DOHH2 (cell line): ENCODE results near the gene SLC4A1.

Experiments used
- H3F3A ChIP-seq: fragments of 200-600 bp; sonication (generic), shearing (Covaris generic); 2 replicates; pipeline ENCODE4 v1.6.0; 2016; ENCODE audit warnings: antibody characterized with exemption, mild to moderate bottlenecking; ENCODE audit not compliant: control insufficient read depth, insufficient read depth
- H3K27ac ChIP-seq: fragments of 200-600 bp; sonication (generic); 2 replicates; pipeline ENCODE4 v1.5.1; 2014; ENCODE audit warnings: low read depth, mild to moderate bottlenecking, low read length, moderate library complexity
- H3K27me3 ChIP-seq: fragments of 200-600 bp; sonication (generic); 2 replicates; pipeline ENCODE4 v1.6.1; 2014; ENCODE audit warnings: mild to moderate bottlenecking, low read length, mixed read lengths; ENCODE audit not compliant: control insufficient read depth
- H3K36me3 ChIP-seq: fragments of 200-600 bp; sonication (generic); 2 replicates; pipeline ENCODE4 v1.6.1; 2014; ENCODE audit warnings: mild to moderate bottlenecking, low read length, moderate library complexity, mixed read lengths; ENCODE audit not compliant: control insufficient read depth
- H3K4me1 ChIP-seq: fragments of 200-600 bp; sonication (generic); 2 replicates; pipeline ENCODE4 v1.6.1; 2014; ENCODE audit warnings: mild to moderate bottlenecking, low read length, mixed read lengths; ENCODE audit not compliant: control insufficient read depth
- H3K4me2 ChIP-seq: fragments of 200-600 bp; sonication (generic); 2 replicates; pipeline ENCODE4 v1.6.0; 2014; ENCODE audit warnings: mild to moderate bottlenecking, low read length, moderate library complexity
- H3K4me3 ChIP-seq: fragments of 200-600 bp; sonication (generic); 2 replicates; pipeline ENCODE4 v1.5.1; 2014; ENCODE audit warnings: mild to moderate bottlenecking, low read length, mixed read lengths
- H3K79me2 ChIP-seq: fragments of 200-600 bp; sonication (generic); 2 replicates; pipeline ENCODE4 v1.6.1; 2014; ENCODE audit warnings: mild to moderate bottlenecking, low read length, mixed read lengths; ENCODE audit not compliant: control insufficient read depth
- H3K9me2 ChIP-seq: fragments of 200-600 bp; sonication (generic); replicated peaks from 2 replicates; pipeline ENCODE4 v1.6.1; 2014; ENCODE audit warnings: mild to moderate bottlenecking, low read length, mixed read lengths; ENCODE audit not compliant: control insufficient read depth
- H3K9me3 ChIP-seq: fragments of 200-600 bp; sonication (generic); 2 replicates; pipeline ENCODE4 v1.6.1; 2014; ENCODE audit warnings: antibody characterized with exemption, low read length, mixed read lengths; ENCODE audit not compliant: control insufficient read depth, insufficient read depth
- H4K20me1 ChIP-seq: fragments of 200-600 bp; sonication (generic); 2 replicates; pipeline ENCODE4 v1.6.0; 2014; ENCODE audit warnings: low read depth, mild to moderate bottlenecking, antibody characterized with exemption, low read length, moderate library complexity; ENCODE audit not compliant: control insufficient read depth, insufficient read depth
- EZH2phosphoT487 ChIP-seq: fragments of 200-600 bp; sonication (generic); IDR thresholded peaks from 2 replicates; pipeline ENCODE4 v1.6.1; 2017; ENCODE audit warnings: borderline replicate concordance, mild to moderate bottlenecking, antibody characterized with exemption, low read length, moderate library complexity, mixed read lengths
- TF ChIP-seq, protein P1 (sequence below): fragments of 200-600 bp; sonication (generic); IDR thresholded peaks from one replicate; pipeline ENCODE4 v1.5.1; 2014; ENCODE audit warnings: antibody characterized with exemption, mild to moderate bottlenecking, low read depth, low read length; ENCODE audit not compliant: poor library complexity, severe bottlenecking

The SLC4A1 gene

DNA sequence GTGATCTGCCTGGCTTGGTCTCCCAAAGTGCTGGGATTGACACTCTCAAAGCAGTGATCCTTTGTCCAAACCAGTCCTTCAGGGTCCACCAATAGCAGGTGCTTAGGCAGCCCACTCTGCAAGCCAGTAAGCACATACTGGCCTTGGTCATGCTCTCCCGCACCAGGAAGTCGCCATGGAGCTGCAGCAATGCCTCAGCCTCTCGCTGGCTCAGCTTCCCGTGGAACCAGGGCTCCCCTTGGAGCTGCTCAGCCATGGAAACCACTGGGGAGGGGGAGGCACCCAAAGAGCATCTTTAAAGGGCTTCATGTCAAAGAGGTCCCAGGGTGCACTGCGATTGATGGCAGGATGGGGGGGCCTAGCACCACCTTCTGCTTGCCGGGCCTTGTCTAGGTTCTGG, 38.8 kb downstream of the SLC4A1 start:
- H3K27me3 ChIP-seq: no peaks in the 10 kb centered on the region
- H3F3A ChIP-seq: no peaks in the 10 kb centered on the region; the same call in 1 of the 2 replicates
- H3K9me3 ChIP-seq: no peaks in the 10 kb centered on the region
- H3K4me1 ChIP-seq: peaks cover 27% of the 10 kb centered on the region
- H4K20me1 ChIP-seq: no peaks in the 10 kb centered on the region
- no peaks in the 10 kb centered on the region for H3K36me3 ChIP-seq
- peak overlapping the region; percentile 13 for H3K4me2 ChIP-seq
- TF ChIP-seq, protein P1, sequence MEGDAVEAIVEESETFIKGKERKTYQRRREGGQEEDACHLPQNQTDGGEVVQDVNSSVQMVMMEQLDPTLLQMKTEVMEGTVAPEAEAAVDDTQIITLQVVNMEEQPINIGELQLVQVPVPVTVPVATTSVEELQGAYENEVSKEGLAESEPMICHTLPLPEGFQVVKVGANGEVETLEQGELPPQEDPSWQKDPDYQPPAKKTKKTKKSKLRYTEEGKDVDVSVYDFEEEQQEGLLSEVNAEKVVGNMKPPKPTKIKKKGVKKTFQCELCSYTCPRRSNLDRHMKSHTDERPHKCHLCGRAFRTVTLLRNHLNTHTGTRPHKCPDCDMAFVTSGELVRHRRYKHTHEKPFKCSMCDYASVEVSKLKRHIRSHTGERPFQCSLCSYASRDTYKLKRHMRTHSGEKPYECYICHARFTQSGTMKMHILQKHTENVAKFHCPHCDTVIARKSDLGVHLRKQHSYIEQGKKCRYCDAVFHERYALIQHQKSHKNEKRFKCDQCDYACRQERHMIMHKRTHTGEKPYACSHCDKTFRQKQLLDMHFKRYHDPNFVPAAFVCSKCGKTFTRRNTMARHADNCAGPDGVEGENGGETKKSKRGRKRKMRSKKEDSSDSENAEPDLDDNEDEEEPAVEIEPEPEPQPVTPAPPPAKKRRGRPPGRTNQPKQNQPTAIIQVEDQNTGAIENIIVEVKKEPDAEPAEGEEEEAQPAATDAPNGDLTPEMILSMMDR: no peak
- TF ChIP-seq EZH2phosphoT487: no peak
- no peaks in the 10 kb centered on the region for H3K9me2 ChIP-seq
- H3K27ac ChIP-seq: no peak overlapping the region
- H3K79me2 ChIP-seq: no peaks in the 10 kb centered on the region
- H3K4me3 ChIP-seq: peak overlapping the region; percentile 3; the same call in 1 of the 2 replicates

DNA sequence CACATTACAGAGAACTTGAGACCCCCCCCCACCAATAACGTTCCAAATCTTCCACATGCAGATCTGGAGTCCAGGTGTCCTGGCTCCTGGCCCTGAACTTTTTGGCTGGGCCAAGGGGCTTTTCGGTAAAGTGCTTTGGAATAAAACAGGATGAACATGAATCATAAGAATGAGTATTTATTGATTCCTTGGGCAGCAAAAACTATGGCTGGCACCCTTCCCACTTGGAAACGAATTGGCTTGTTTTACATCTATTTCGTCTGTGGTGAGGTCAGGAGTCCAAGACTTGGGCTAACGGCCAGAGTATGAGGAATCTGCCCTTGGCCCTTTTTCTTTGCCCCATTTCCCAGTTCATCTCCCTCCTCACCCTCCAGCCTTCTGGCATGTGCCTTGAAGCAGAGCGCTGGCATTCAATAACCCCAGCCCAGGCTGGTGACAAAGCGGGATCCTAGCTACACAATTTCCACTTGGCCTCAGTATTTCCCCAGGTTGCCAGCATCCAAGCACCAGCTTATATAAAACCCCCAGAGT, 44.3 kb downstream of the SLC4A1 start:
- Histone ChIP-seq H3K4me1 (peaks cover 21% of the 10 kb centered on the region), H3K36me3 (peaks cover 6% of the 10 kb centered on the region), H3K27me3 (no peaks in the 10 kb centered on the region), H4K20me1 (no peaks in the 10 kb centered on the region), H3K4me3 (no peak overlapping the region), H3K4me2 (no peak overlapping the region), H3K9me2 (no peaks in the 10 kb centered on the region), H3F3A (peaks cover 7% of the 10 kb centered on the region), H3K27ac (no peak overlapping the region), H3K79me2 (peaks cover 26% of the 10 kb centered on the region), H3K9me3 (no peaks in the 10 kb centered on the region)
- TF ChIP-seq EZH2phosphoT487: no peak
- TF ChIP-seq, protein P1: no peak

DNA sequence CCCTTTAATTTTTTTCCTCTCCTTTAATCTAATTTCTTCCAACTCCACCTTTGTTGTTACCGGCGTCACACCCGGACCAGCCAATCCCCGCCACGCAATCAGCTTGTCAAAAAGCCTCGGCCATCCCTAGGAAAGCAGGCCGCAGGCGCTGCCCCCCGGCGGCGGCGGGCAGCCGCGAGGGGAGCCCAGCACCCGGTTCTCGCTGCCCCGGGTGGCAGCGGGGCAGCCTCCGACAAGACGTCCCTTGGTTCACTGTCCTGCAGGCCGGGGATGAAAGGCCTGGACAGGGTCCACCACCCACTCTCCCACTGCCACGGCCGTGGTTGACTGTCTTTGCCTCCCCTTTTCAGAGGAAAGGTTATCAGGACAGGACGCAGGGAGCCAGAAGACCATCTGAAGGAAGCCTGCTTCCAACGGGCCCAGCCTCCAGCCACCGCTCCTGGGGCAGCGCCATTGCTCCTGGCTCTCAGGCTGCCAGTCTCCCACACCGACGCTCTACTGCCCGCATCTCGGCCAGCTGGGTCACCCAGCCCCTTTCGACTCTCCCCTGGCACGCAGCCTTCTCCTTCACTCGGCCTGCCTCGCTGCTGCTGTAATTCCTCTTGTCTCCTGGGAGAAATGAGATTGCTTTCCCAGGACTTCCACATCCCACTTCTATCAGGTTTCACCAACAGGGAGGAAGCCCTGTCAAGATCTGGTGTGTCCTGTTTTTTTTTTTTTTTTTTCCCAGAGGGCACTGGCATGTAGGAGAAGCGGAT, 45.6 kb downstream of the SLC4A1 start:
- peak overlapping the region; percentile 88 for H3K4me2 ChIP-seq
- no peaks in the 10 kb centered on the region for H3K9me3 ChIP-seq
- H3K36me3 ChIP-seq: peaks cover 16% of the 10 kb centered on the region
- H3K27me3 ChIP-seq: no peaks in the 10 kb centered on the region
- no peaks in the 10 kb centered on the region for H4K20me1 ChIP-seq
- peaks cover 36% of the 10 kb centered on the region for H3K79me2 ChIP-seq
- H3K4me3 ChIP-seq: peak overlapping the region; percentile 78
- H3K4me1 ChIP-seq: peaks cover 13% of the 10 kb centered on the region
- peak overlapping the region; percentile 82 for H3K27ac ChIP-seq
- TF ChIP-seq EZH2phosphoT487: no peak
- TF ChIP-seq, protein P1: no peak
- peaks cover 9% of the 10 kb centered on the region for H3F3A ChIP-seq
- H3K9me2 ChIP-seq: no peaks in the 10 kb centered on the region
